Testis (tissue), 3 donors: ENCODE data around the gene COL23A1. TPM values are rescaled to one million over a fixed set of nuclear protein-coding genes. Genes with fewer than 3 reads are reported as not detected.

Source experiments
- DNase-seq: peaks from one replicate; pipeline ENCODE4 v3.0.0-alpha.2; 2019
- H3K27ac ChIP-seq, 2 donors: fragments of 200-600 bp; sonication (generic); one replicate each; pipeline ENCODE4 v1.5.1; 2019
- H3K27me3 ChIP-seq: fragments of 200-600 bp; sonication (generic); one replicate; pipeline ENCODE4 v1.5.1; 2019
- H3K36me3 ChIP-seq: fragments of 200-600 bp; sonication (generic); one replicate; pipeline ENCODE4 v1.5.1; 2017; ENCODE audit warnings: low read depth; ENCODE audit errors: missing control alignments
- H3K4me1 ChIP-seq: fragments of 200-600 bp; sonication (generic); one replicate; pipeline ENCODE4 v1.5.1; 2019
- H3K4me3 ChIP-seq, 2 donors: fragments of 200-600 bp; sonication (generic); one replicate each; pipeline ENCODE4 v1.5.1; 2017 to 2019
- H3K9me3 ChIP-seq: fragments of 200-600 bp; sonication (generic); one replicate; pipeline ENCODE4 v1.5.1; 2017
- CTCF ChIP-seq, 3 experiments: fragments of 450-650 bp in 2 of 3; fragments of 200-600 bp in 1 of 3; sonication (generic) in 1 of 3; IDR thresholded peaks; one replicate each; pipeline ENCODE4 v1.5.1; 2016 to 2019; ENCODE audit warnings: antibody characterized with exemption in 3 of 3, mild to moderate bottlenecking in 2 of 3, moderate library complexity in 1 of 3
- POLR2A ChIP-seq: fragments of 450-650 bp; IDR thresholded peaks from one replicate; pipeline ENCODE4 v1.6.1; 2017; ENCODE audit warnings: antibody characterized with exemption, mild to moderate bottlenecking, moderate library complexity
- WGBS, 2 donors: methylation state at CpG; one replicate each; pipeline ENCODE4 v1.1.5; 2018; 5-methylcytosine and 5-hydroxymethylcytosine counted together
- intact Hi-C: fragments of 100-400 bp; cut with DNase I; formaldehyde crosslinking; loops from one replicate; pipeline ENCODE4 v1.15.1; 2023; ENCODE audit warnings: low total_unique reads
- polyA plus RNA-seq: library from polyadenylated mRNA; stranded (reverse); fragments of 350-450 nt; fragmentation: Illumina TruSeq; extraction: RNeasy Lipid Tissue Mini Kit (QIAGEN cat#74804); gene quantifications from one replicate; pipeline ENCODE4 v1.2.3, GENCODE V29; 2014; ENCODE audit warnings: low read depth, low replicate concordance; ENCODE audit not compliant: insufficient read depth
- total RNA-seq, 2 donors: library from RNA; depleted of rRNA; stranded (reverse); fragments of >200 nt; gene quantifications; one replicate each; pipeline ENCODE4 v1.2.3, GENCODE V29; 2016

Gene COL23A1
- total and polyA plus RNA-seq, 3 donors from 2014 or later, result 4.3 to 5.5 (median 5.0) TPM

DNA sequence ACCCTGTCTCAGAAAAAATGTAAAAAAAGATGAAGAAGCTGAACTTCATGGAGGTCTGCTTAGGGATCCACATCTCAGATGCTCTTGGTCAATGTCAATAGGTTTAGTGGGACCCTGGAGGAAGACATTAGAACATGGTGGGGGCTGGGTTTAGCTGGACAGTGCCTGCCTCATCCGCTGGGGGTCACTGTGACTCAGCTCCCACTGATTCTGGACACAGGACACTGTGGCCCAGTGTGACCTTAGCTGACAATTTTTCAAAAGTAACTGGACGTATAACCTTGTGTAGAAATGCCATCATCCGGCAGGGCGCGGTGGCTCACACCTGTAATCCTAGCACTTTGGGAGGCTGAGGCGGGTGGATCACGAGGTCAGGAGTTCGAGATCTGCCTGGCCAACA lies 393.2 kb downstream of the COL23A1 start:
- Histone ChIP-seq H3K27me3 (no peaks in the 10 kb centered on the region), H3K4me3 (no peak overlapping the region), H3K36me3 (no peaks in the 10 kb centered on the region), H3K9me3 (no peaks in the 10 kb centered on the region), H3K4me1 (no peaks in the 10 kb centered on the region), H3K27ac (no peak overlapping the region)
- intact Hi-C loops, result no loop called here
- 83 to 89% methylated on average over 7 to 8 of the region's 8 CpGs for WGBS, 2 donors
- no peak for TF ChIP-seq CTCF (IDR thresholded peaks at IDR 0.05)
- TF ChIP-seq POLR2A, result no peak
- DNase-seq, result no peak

- Histone ChIP-seq H3K4me3 (no peak overlapping the region), H3K36me3 (no peaks in the 10 kb centered on the region), H3K27ac (no peak overlapping the region), H3K9me3 (no peaks in the 10 kb centered on the region), H3K4me1 (no peaks in the 10 kb centered on the region), H3K27me3 (no peaks in the 10 kb centered on the region)
- WGBS, 2 donors, result 88 to 89% methylated on average over 7 of the region's 7 CpGs
- intact Hi-C loops, result no loop called here
- DNase-seq, result no peak
- no peak for TF ChIP-seq CTCF (IDR thresholded peaks at IDR 0.05)
- TF ChIP-seq POLR2A, result no peak
Measured at GRCh38 chr5:178196281-178196812, 393.8 kb downstream of the COL23A1 start.

GRCh38 chr5:178194026-178194425 lies 396.2 kb downstream of the COL23A1 start:
- 52 to 58% methylated on average over 6 to 7 of the region's 7 CpGs for WGBS, 2 donors
- TF ChIP-seq CTCF (IDR thresholded peaks at IDR 0.05), result no peak
- no peak for TF ChIP-seq POLR2A
- Histone ChIP-seq H3K27ac (no peak overlapping the region), H3K27me3 (no peaks in the 10 kb centered on the region), H3K4me3 (no peak overlapping the region), H3K9me3 (no peaks in the 10 kb centered on the region), H3K4me1 (no peaks in the 10 kb centered on the region), H3K36me3 (no peaks in the 10 kb centered on the region)
- intact Hi-C loops, result no loop called here
- DNase-seq, result no peak

DNA sequence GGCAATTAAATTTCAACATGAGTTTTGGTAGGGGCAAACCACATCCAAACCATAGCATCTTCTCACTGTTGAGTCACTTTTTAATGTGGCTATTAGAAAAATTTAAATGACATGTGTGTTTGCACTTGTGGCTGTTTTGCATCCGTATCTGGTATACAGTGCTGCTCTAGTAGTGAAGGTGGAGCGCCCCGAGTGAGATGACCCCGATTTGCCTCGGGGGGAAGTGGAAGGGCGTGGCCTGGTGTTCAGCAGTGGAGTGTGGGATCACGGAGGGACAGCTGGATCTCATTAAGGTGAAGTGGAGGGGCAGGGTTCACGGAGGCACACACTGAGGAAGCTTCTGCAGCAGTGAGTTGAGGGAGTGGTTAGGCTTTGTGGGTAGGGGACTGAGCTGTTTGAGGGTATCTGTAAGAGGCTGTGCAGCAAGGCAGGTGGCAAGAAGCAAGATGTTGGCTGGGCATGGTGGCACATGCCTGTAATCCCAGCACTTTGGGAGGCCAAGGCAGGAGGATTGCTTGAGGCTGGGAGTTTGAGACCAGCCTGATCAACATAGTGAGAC lies 396.9 kb downstream of the COL23A1 start:
- Histone ChIP-seq H3K36me3 (no peaks in the 10 kb centered on the region), H3K27me3 (no peaks in the 10 kb centered on the region), H3K9me3 (no peaks in the 10 kb centered on the region), H3K27ac (no peak overlapping the region), H3K4me3 (no peak overlapping the region), H3K4me1 (no peaks in the 10 kb centered on the region)
- 77 to 84% methylated on average over 8 of the region's 8 CpGs for WGBS, 2 donors
- intact Hi-C loops, result no loop called here
- no peak for DNase-seq
- TF ChIP-seq CTCF (IDR thresholded peaks at IDR 0.05) (no peak), POLR2A (no peak)

DNA sequence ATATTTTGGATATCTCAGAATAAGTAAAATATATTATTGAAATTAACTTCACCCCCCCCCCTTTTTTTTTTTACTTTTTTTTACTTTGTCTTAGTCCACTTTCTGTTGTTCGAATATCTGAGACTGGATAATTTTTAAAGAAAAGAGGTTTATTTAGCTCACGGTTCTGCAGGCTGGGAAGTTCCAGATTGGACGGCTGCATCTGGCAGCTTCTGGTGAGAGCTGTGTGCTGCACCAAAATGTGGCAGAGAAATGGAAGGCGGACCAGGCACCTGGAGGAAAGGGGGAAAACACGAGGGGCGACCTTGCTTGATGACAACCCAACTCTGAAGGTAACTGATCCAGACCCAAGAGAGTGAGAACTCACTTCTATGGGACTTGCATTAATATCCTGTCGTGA lies 397.4 kb downstream of the COL23A1 start:
- no peaks in the 10 kb centered on the region for H3K36me3 ChIP-seq
- TF ChIP-seq CTCF (IDR thresholded peaks at IDR 0.05), result no peak
- no peak for TF ChIP-seq POLR2A
- H3K9me3 ChIP-seq, result no peaks in the 10 kb centered on the region
- DNase-seq, result no peak
- H3K27ac ChIP-seq, result no peak overlapping the region
- intact Hi-C loops, result no loop called here
- no peaks in the 10 kb centered on the region for H3K4me1 ChIP-seq
- WGBS, 2 donors, result 90 to 91% methylated on average over 7 of the region's 7 CpGs
- no peaks in the 10 kb centered on the region for H3K27me3 ChIP-seq
- H3K4me3 ChIP-seq, result no peak overlapping the region
